ENCODE measurements around the gene NCKAP5.

Gene NCKAP5

GRCh38 chr2:133416736-133417135, 151.5 kb downstream of the NCKAP5 start:
- DNase-seq, result no peak

- no peak for DNase-seq
Observed at GRCh38 chr2:133416146-133416545, 152.1 kb downstream of the NCKAP5 start.

- no peak for DNase-seq
Observed at GRCh38 chr2:133415210-133415876, 152.9 kb downstream of the NCKAP5 start.

- no peak for DNase-seq
Observed at GRCh38 chr2:133414486-133415209, 153.6 kb downstream of the NCKAP5 start.

GRCh38 chr2:133413863-133414262, 154.4 kb downstream of the NCKAP5 start:
- no peak for DNase-seq

GRCh38 chr2:133412694-133413093, 155.6 kb downstream of the NCKAP5 start:
- no peak for DNase-seq

GRCh38 chr2:133411857-133412256, 156.4 kb downstream of the NCKAP5 start:
- DNase-seq, result no peak

- no peak for DNase-seq
Observed at GRCh38 chr2:133411101-133411500, 157.2 kb downstream of the NCKAP5 start.

GRCh38 chr2:133409581-133410285, 158.5 kb downstream of the NCKAP5 start:
- DNase-seq, result no peak

GRCh38 chr2:133408671-133409070, 159.6 kb downstream of the NCKAP5 start:
- no peak for DNase-seq

GRCh38 chr2:133407341-133407740, 160.9 kb downstream of the NCKAP5 start:
- DNase-seq, result no peak

GRCh38 chr2:133405252-133405651, 163.0 kb downstream of the NCKAP5 start:
- DNase-seq, result no peak

- DNase-seq, result no peak
Observed at GRCh38 chr2:133400411-133400810, 167.9 kb downstream of the NCKAP5 start.

- DNase-seq, result no peak
Observed at GRCh38 chr2:133393895-133394294, 174.4 kb downstream of the NCKAP5 start.

- DNase-seq, result no peak
Observed at GRCh38 chr2:133390156-133390555, 178.1 kb downstream of the NCKAP5 start.

- DNase-seq, result no peak
Observed at GRCh38 chr2:133389569-133389968, 178.7 kb downstream of the NCKAP5 start.

GRCh38 chr2:133382566-133382965, 185.7 kb downstream of the NCKAP5 start:
- DNase-seq, result no peak

- DNase-seq, result no peak
Observed at GRCh38 chr2:133380991-133381390, 187.3 kb downstream of the NCKAP5 start.

GRCh38 chr2:133378928-133379549, 189.2 kb downstream of the NCKAP5 start:
- no peak for DNase-seq

- DNase-seq, result no peak
Observed at GRCh38 chr2:133378386-133378785, 189.9 kb downstream of the NCKAP5 start.

- no peak for DNase-seq
Observed at GRCh38 chr2:133377599-133377998, 190.7 kb downstream of the NCKAP5 start.

- DNase-seq, result no peak
Observed at GRCh38 chr2:133377021-133377481, 191.2 kb downstream of the NCKAP5 start.

- DNase-seq, result no peak
Observed at GRCh38 chr2:133374781-133375180, 193.5 kb downstream of the NCKAP5 start.

Data from NCI-H446 (cell line).